K562 (cell line): ENCODE measurements around the gene SAE1. TPM values are rescaled to one million over a fixed set of nuclear protein-coding genes. Genes with fewer than 3 reads are reported as not detected.
A peak's percentile ranks its signal among the peaks of the same experiment; 100 is the strongest.

Experiments
- ARHGAP35 ChIP-seq: fragments of 450-650 bp; IDR thresholded peaks from 2 replicates; pipeline ENCODE4 v1.6.1; 2018; ENCODE audit not compliant: partially characterized antibody
- DDX20 ChIP-seq: fragments of 450-650 bp; IDR thresholded peaks from 2 replicates; pipeline ENCODE4 v1.6.1; 2016; ENCODE audit warnings: missing genetic modification characterization, low read depth, mild to moderate bottlenecking, missing compliant biosample characterization, moderate library complexity
- HDAC6 ChIP-seq: IDR thresholded peaks from 2 replicates; pipeline ENCODE4 v1.6.1; 2012; ENCODE audit warnings: low read depth, mild to moderate bottlenecking, control low read depth, inconsistent platforms, low read length, moderate library complexity
- HDAC8 ChIP-seq: fragments of 450-650 bp; IDR thresholded peaks from 2 replicates; pipeline ENCODE4 v1.6.1; 2016; ENCODE audit warnings: mild to moderate bottlenecking, missing genetic modification characterization, moderate library complexity, missing compliant biosample characterization
- HMG20B ChIP-seq: fragments of 250-450 bp; sonication (Bioruptor Pico); IDR thresholded peaks from 2 replicates; pipeline ENCODE4 v1.5.0; 2021; ENCODE audit warnings: mild to moderate bottlenecking
- HNRNPL ChIP-seq: fragments of 200-400 bp; formaldehyde crosslinking; IDR thresholded peaks from 2 replicates; pipeline ENCODE4 v1.6.1; 2017; ENCODE audit warnings: low read depth, mild to moderate bottlenecking, low read length
- MAZ ChIP-seq, 2 experiments: fragments of 450-650 bp in 1 of 2; sonication (generic) in 1 of 2; formaldehyde crosslinking; IDR thresholded peaks in 1 of 2; conservative IDR thresholded peaks in 1 of 2; 2 replicates each; pipeline versions ENCODE4 v1.4.0 to v1.5.0; 2020; ENCODE audit warnings: mild to moderate bottlenecking in 1 of 2, missing genetic modification reagents in 1 of 2
- MEF2A ChIP-seq: IDR thresholded peaks from 2 replicates; pipeline ENCODE4 v1.6.1; 2011; ENCODE audit warnings: low read depth, mild to moderate bottlenecking, low read length, moderate library complexity; ENCODE audit not compliant: control insufficient read depth
- MYNN ChIP-seq, 2 experiments: sonication (generic); formaldehyde crosslinking in 1 of 2; IDR thresholded peaks; 2 replicates each; pipeline versions ENCODE4 v1.5.0 to v1.6.1; 2016 to 2020; ENCODE audit warnings: antibody characterized with exemption in 1 of 2, missing genetic modification reagents in 1 of 2
- RBM14 ChIP-seq: fragments of 200-400 bp; formaldehyde crosslinking; IDR thresholded peaks from 2 replicates; pipeline ENCODE4 v1.6.1; 2018; ENCODE audit warnings: low read depth, mild to moderate bottlenecking, low read length, moderate library complexity, borderline replicate concordance; ENCODE audit not compliant: insufficient read depth
- SNIP1 ChIP-seq: fragments of 450-650 bp; IDR thresholded peaks from 2 replicates; pipeline ENCODE4 v1.7.1; 2017; ENCODE audit warnings: low read depth, mild to moderate bottlenecking
- SP1 ChIP-seq: sonication (generic); formaldehyde crosslinking; IDR thresholded peaks from 2 replicates; pipeline ENCODE4 v1.8.1; 2022; ENCODE audit warnings: mild to moderate bottlenecking, missing genetic modification reagents
- SP2 ChIP-seq: IDR thresholded peaks from 2 replicates; pipeline ENCODE4 v1.6.1; 2011; ENCODE audit warnings: mild to moderate bottlenecking, low read depth, low read length, moderate library complexity; ENCODE audit not compliant: poor library complexity, severe bottlenecking; ENCODE audit errors: extremely low read depth
- TOE1 ChIP-seq, 2 experiments: fragments of 450-650 bp in 1 of 2; sonication (generic) in 1 of 2; formaldehyde crosslinking in 1 of 2; IDR thresholded peaks; 2 replicates each; pipeline versions ENCODE4 v1.7.1 to v1.8.0; 2016 to 2022; ENCODE audit warnings: borderline replicate concordance in 2 of 2, mild to moderate bottlenecking in 2 of 2, antibody characterized with exemption in 1 of 2, inconsistent platforms in 1 of 2, low read depth in 1 of 2, missing genetic modification reagents in 1 of 2, moderate library complexity in 1 of 2
- ZFP30 ChIP-seq: fragments of 250-450 bp; sonication (Bioruptor Pico); IDR thresholded peaks from 2 replicates; pipeline ENCODE4 v1.8.0; 2022; ENCODE audit warnings: moderate library complexity, mild to moderate bottlenecking, inconsistent platforms, borderline replicate concordance
- ZFPM2 ChIP-seq: fragments of 250-450 bp; sonication (Bioruptor Pico); IDR thresholded peaks from 2 replicates; pipeline ENCODE4 v1.5.1; 2022; ENCODE audit warnings: mild to moderate bottlenecking
- ZNF445 ChIP-seq: fragments of 250-450 bp; sonication (Bioruptor Pico); IDR thresholded peaks from 2 replicates; pipeline ENCODE4 v1.4.0; 2020; ENCODE audit warnings: low read depth, mild to moderate bottlenecking, moderate library complexity
- polyA plus RNA-seq, 8 experiments: library from polyadenylated mRNA; depleted of rRNA in 4 of 8; stranded (reverse) in 5 of 8; unstranded in 3 of 8; fragments of >200 nt; fragmentation: Nextera tagmentation in 2 of 8; fragmentation: Illumina TruSeq in 1 of 8; extraction: Ambion mirVana in 2 of 8; extraction: Trizol in 1 of 8; gene quantifications; 2 replicates each; pipeline versions ENCODE4 v1.2.1 to v1.2.3, GENCODE V29; 2011 to 2014; ENCODE audit warnings: inconsistent platforms in 1 of 8, missing spikeins in 1 of 8
- total RNA-seq, 7 experiments: library from RNA; depleted of rRNA in 6 of 7; stranded (reverse); fragments of >200 nt in 6 of 7; fragmentation: Illumina TruSeq in 2 of 7; extraction: Trizol in 2 of 7; gene quantifications; 2 replicates each; pipeline versions ENCODE4 v1.2.1 to v1.2.3, GENCODE V29; 2011 to 2021; ENCODE audit warnings: low replicate concordance in 1 of 7
- TF ChIP-seq, protein P1 (sequence below): fragments of 250-450 bp; sonication (Bioruptor Pico); IDR thresholded peaks from 2 replicates; pipeline ENCODE4 v1.4.0; 2020; ENCODE audit warnings: mild to moderate bottlenecking
- TF ChIP-seq, protein P2 (sequence below): fragments of 250-450 bp; sonication (Bioruptor Pico); IDR thresholded peaks from 2 replicates; pipeline ENCODE4 v1.8.0; 2022; ENCODE audit warnings: moderate library complexity, mild to moderate bottlenecking, inconsistent platforms
- TF ChIP-seq, protein P3 (sequence below): sonication (generic); formaldehyde crosslinking; IDR thresholded peaks from 2 replicates; pipeline ENCODE4 v1.8.1; 2023; ENCODE audit warnings: mild to moderate bottlenecking, missing genetic modification reagents, moderate library complexity
- TF ChIP-seq, protein P4 (sequence below): sonication (generic); formaldehyde crosslinking; IDR thresholded peaks from 2 replicates; pipeline ENCODE4 v1.8.0; 2022; ENCODE audit warnings: missing genetic modification reagents, mild to moderate bottlenecking, moderate library complexity, borderline replicate concordance

Gene SAE1
- total and polyA plus RNA-seq, 9 of the 15 experiments (the other 6 are each of a cell fraction or from before 2014, with no cell fraction given), result 82.8 to 299 (median 217) TPM

DNA sequence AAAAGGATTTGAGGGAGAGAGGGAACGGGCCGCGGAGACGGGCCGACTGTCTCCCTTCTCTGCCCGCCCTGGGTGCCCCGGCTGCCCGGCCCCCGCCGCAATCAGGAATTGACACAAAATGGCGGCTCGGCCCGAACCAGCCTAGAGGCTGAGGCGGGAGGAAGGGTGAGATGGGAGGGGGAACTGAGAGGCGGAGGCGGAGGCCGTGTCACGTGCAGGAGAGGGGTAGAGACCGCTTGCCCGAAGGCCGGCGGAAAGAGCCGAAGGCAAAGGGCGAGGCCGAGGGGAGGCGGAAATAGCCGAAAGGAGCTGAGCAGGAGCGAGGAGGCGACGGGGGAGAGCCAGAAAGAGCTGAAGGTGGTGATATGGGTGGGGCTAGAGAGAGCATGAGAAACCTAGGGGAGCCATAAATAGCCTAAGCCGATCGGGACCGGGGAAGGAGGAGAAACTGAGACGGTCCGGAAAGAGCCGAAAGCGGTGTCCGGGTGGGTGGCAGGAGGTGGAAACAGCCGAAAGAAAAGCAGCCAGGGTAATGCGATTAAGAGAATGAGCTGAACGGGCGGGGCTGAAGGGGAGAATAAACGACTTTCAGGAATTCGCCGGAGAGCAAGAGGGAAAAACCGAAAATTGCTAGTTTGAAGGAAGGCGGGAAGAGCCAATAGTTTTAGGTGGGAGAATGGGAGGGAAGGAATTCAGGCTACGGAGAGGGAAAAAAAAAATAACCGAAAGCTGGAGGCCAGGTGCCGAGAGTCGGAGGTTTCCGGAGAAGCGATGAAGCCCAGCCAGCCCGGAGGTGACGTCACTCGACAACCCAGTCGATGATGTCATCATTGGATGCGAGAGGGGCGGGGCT, 17.4 kb upstream of the SAE1 start, which contains the start of gene ZC3H4 (continued):
- TF ChIP-seq ZFP30 (CRISPR knock-in tag), result no peak
- TF ChIP-seq, protein P1, sequence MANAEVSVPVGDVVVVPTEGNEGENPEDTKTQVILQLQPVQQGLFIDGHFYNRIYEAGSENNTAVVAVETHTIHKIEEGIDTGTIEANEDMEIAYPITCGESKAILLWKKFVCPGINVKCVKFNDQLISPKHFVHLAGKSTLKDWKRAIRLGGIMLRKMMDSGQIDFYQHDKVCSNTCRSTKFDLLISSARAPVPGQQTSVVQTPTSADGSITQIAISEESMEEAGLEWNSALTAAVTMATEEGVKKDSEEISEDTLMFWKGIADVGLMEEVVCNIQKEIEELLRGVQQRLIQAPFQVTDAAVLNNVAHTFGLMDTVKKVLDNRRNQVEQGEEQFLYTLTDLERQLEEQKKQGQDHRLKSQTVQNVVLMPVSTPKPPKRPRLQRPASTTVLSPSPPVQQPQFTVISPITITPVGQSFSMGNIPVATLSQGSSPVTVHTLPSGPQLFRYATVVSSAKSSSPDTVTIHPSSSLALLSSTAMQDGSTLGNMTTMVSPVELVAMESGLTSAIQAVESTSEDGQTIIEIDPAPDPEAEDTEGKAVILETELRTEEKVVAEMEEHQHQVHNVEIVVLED (CRISPR knock-in tag), result no peak
- TF ChIP-seq ZFPM2 (CRISPR knock-in tag), result no peak
- TF ChIP-seq MYNN (IDR thresholded peaks at IDR 0.05), result no peak
- no peak for TF ChIP-seq MYNN (CRISPR knock-in tag; IDR thresholded peaks at IDR 0.05)
- no peak for TF ChIP-seq DDX20 (tag)
- peak; percentile 98 to 99 for TF ChIP-seq MAZ (CRISPR knock-in tag; conservative IDR thresholded peaks at IDR 0.05 in 1 of 2, IDR thresholded peaks at IDR 0.05 in 1 of 2)
- TF ChIP-seq, protein P2, sequence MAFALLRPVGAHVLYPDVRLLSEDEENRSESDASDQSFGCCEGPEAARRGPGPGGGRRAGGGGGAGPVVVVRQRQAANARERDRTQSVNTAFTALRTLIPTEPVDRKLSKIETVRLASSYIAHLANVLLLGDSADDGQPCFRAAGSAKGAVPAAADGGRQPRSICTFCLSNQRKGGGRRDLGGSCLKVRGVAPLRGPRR, result peak; percentile 60; the same call in 1 of the 2 replicates
- no peak for TF ChIP-seq HDAC6
- no peak for TF ChIP-seq HMG20B
- peak; percentile 97 for TF ChIP-seq TOE1 (IDR thresholded peaks at IDR 0.05; ENCODE audit: borderline replicate concordance)
- TF ChIP-seq TOE1 (CRISPR knock-in tag; IDR thresholded peaks at IDR 0.05; ENCODE audit: borderline replicate concordance, low read depth), result no peak
- TF ChIP-seq, protein P3, sequence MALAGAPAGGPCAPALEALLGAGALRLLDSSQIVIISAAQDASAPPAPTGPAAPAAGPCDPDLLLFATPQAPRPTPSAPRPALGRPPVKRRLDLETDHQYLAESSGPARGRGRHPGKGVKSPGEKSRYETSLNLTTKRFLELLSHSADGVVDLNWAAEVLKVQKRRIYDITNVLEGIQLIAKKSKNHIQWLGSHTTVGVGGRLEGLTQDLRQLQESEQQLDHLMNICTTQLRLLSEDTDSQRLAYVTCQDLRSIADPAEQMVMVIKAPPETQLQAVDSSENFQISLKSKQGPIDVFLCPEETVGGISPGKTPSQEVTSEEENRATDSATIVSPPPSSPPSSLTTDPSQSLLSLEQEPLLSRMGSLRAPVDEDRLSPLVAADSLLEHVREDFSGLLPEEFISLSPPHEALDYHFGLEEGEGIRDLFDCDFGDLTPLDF (CRISPR knock-in tag), result no peak
- TF ChIP-seq, protein P4, sequence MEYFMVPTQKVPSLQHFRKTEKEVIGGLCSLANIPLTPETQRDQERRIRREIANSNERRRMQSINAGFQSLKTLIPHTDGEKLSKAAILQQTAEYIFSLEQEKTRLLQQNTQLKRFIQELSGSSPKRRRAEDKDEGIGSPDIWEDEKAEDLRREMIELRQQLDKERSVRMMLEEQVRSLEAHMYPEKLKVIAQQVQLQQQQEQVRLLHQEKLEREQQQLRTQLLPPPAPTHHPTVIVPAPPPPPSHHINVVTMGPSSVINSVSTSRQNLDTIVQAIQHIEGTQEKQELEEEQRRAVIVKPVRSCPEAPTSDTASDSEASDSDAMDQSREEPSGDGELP (CRISPR knock-in tag), result peak; percentile 80
- TF ChIP-seq ZNF445 (CRISPR knock-in tag), result no peak
- TF ChIP-seq RBM14, result no peak
- TF ChIP-seq MEF2A, result peak; percentile 94
- no peak for TF ChIP-seq ARHGAP35
- no peak for TF ChIP-seq SNIP1
- no peak for TF ChIP-seq HDAC8
- no peak for TF ChIP-seq HNRNPL
- TF ChIP-seq SP2, result no peak
- TF ChIP-seq SP1 (CRISPR knock-in tag), result no peak; the same call in 1 of the 2 replicates
